CD4-positive, alpha-beta T cell (primary cell): Measurements from ENCODE around the gene MYL3. TPM values are rescaled to one million over a fixed set of nuclear protein-coding genes. Genes with fewer than 3 reads are reported as not detected.
"Not testable (repeated sequence)": the region's sequence is repeated elsewhere in the genome, so short reads cannot be mapped to it uniquely, and the experiment has no call there.

Source experiments
- ATAC-seq: fragments of 200-7000 bp; cut with Tn5 transposase; one replicate; pipeline ENCODE4 v1.10.0; 2022; ENCODE audit warnings: mild to moderate bottlenecking; ENCODE audit not compliant: poor library complexity
- CTCF ChIA-PET: fragments of 350-600 bp; sonication (Branson Sonifier 250); formaldehyde crosslinking; loops from one replicate; lab custom pipeline; 2021; ENCODE audit warnings: antibody characterized with exemption, inconsistent platforms; lab: Charles Lee
- POLR2A ChIA-PET: fragments of 350-600 bp; sonication (Branson Sonifier 250); formaldehyde crosslinking; loops from one replicate; lab custom pipeline; 2021; ENCODE audit warnings: antibody characterized with exemption, inconsistent platforms; lab: Charles Lee
- DNase-seq, 14 experiments: peaks; one replicate each; pipeline ENCODE4 v3.0.0-alpha.2; 2013 to 2020; ENCODE audit warnings: mixed read lengths in 2 of 14
- H3K27ac ChIP-seq, 2 donors: one replicate each; pipeline versions ENCODE4 v1.5.1 to v1.7.0; 2013; ENCODE audit warnings: low read length in 2 of 2, low read depth in 1 of 2, mild to moderate bottlenecking in 1 of 2
- H3K27me3 ChIP-seq, 2 experiments: 1 replicate in 1 of 2; 2 replicates in 1 of 2; pipeline versions ENCODE4 v1.6.1 to v1.7.0; 2013; ENCODE audit warnings: low read length in 2 of 2, control low read depth in 1 of 2, mild to moderate bottlenecking in 1 of 2, moderate library complexity in 1 of 2; ENCODE audit not compliant: insufficient read depth in 2 of 2, control insufficient read depth in 1 of 2
- H3K36me3 ChIP-seq: one replicate; pipeline ENCODE4 v1.6.1; 2013; ENCODE audit warnings: low read length, control low read depth; ENCODE audit not compliant: insufficient read depth
- H3K4me1 ChIP-seq: one replicate; pipeline ENCODE4 v1.6.1; 2013; ENCODE audit warnings: low read length, control low read depth; ENCODE audit not compliant: insufficient read depth
- H3K4me3 ChIP-seq: one replicate; pipeline ENCODE4 v1.5.1; 2013; ENCODE audit warnings: mild to moderate bottlenecking, low read length, moderate library complexity
- H3K9me3 ChIP-seq, 2 experiments: 1 replicate in 1 of 2; 2 replicates in 1 of 2; pipeline versions ENCODE4 v1.6.1 to v1.7.0; 2013; ENCODE audit warnings: low read length in 2 of 2, mild to moderate bottlenecking in 2 of 2, control low read depth in 1 of 2, moderate library complexity in 1 of 2; ENCODE audit not compliant: control insufficient read depth in 1 of 2, insufficient read depth in 1 of 2
- H3K27ac Mint-ChIP-seq: one replicate; pipeline ENCODE4 v1.8.0; 2020; ENCODE audit warnings: mixed read lengths
- H3K27me3 Mint-ChIP-seq: one replicate; pipeline ENCODE4 v1.8.0; 2021; ENCODE audit warnings: mixed read lengths
- H3K36me3 Mint-ChIP-seq: one replicate; pipeline ENCODE4 v1.8.0; 2021; ENCODE audit warnings: low read depth, mixed read lengths
- H3K4me1 Mint-ChIP-seq: one replicate; pipeline ENCODE4 v1.8.0; 2021; ENCODE audit warnings: low read depth, mixed read lengths
- H3K4me3 Mint-ChIP-seq: one replicate; pipeline ENCODE4 v1.8.0; 2020; ENCODE audit warnings: mild to moderate bottlenecking, mixed read lengths
- H3K9me3 Mint-ChIP-seq: one replicate; pipeline ENCODE4 v1.8.0; 2020; ENCODE audit warnings: mixed read lengths
- intact Hi-C, 2 experiments: fragments of 100-400 bp; cut with DNase I in 1 of 2; cut with micrococcal nuclease in 1 of 2; formaldehyde crosslinking; loops; one replicate each; pipeline versions ENCODE4 v1.15.1 to v1.9.0; 2023 to 2025; cut with DNase I, micrococcal nuclease
- total RNA-seq, 174 experiments: library from RNA in 2 of 174; stranded (reverse) in 2 of 174; gene quantifications; one replicate each; pipeline ENCODE4 v1.2.3 and lab custom pipeline; 2021 to 2026
- TF ChIP-seq, protein P1 (sequence below): fragments of 200-600 bp; IDR thresholded peaks from one replicate; pipeline ENCODE4 v1.8.0; 2022; ENCODE audit warnings: antibody characterized with exemption, mild to moderate bottlenecking

Gene MYL3
- total RNA-seq, 2 experiments from 2014 or later = not detected

- Mint-ChIP-seq H3K4me3 (peak overlapping the region; percentile 54), H3K4me1 (peaks cover 16% of the 10 kb centered on the region), H3K9me3 (no peaks in the 10 kb centered on the region), H3K27me3 (no peaks in the 10 kb centered on the region), H3K27ac (no peak overlapping the region), H3K36me3 (no peaks in the 10 kb centered on the region)
- Histone ChIP-seq H3K9me3 (no peaks in the 10 kb centered on the region), H3K4me3 (peak overlapping the region; percentile 52), H3K36me3 (no peaks in the 10 kb centered on the region), H3K4me1 (peaks cover 11% of the 10 kb centered on the region), H3K27me3 (peaks cover 2 to 4% of the 10 kb centered on the region in 2 experiments), H3K27ac (no peak overlapping the region)
- CTCF ChIA-PET = no interaction called here
- POLR2A ChIA-PET = no interaction called here
- DNase-seq = no peak
- ATAC-seq = no peak
- intact Hi-C loops = loop anchor here in 1 of 2 experiments (2.0 kb wide), 1 partner anchor 59 kb away; no protein-coding TSS in a partner anchor
- TF ChIP-seq, protein P1, sequence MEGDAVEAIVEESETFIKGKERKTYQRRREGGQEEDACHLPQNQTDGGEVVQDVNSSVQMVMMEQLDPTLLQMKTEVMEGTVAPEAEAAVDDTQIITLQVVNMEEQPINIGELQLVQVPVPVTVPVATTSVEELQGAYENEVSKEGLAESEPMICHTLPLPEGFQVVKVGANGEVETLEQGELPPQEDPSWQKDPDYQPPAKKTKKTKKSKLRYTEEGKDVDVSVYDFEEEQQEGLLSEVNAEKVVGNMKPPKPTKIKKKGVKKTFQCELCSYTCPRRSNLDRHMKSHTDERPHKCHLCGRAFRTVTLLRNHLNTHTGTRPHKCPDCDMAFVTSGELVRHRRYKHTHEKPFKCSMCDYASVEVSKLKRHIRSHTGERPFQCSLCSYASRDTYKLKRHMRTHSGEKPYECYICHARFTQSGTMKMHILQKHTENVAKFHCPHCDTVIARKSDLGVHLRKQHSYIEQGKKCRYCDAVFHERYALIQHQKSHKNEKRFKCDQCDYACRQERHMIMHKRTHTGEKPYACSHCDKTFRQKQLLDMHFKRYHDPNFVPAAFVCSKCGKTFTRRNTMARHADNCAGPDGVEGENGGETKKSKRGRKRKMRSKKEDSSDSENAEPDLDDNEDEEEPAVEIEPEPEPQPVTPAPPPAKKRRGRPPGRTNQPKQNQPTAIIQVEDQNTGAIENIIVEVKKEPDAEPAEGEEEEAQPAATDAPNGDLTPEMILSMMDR = no peak
These were observed 51.5 kb downstream of the MYL3 start for GRCh38 chr3:46811615-46812236.

GRCh38 chr3:46808766-46809165 is 54.5 kb downstream of the MYL3 start:
- H3K9me3 Mint-ChIP-seq, H3K4me3 Mint-ChIP-seq, H3K27me3 ChIP-seq, H3K9me3 ChIP-seq, H3K27me3 Mint-ChIP-seq, H3K27ac ChIP-seq, H3K27ac Mint-ChIP-seq, H3K4me3 ChIP-seq, DNase-seq, CTCF ChIA-PET, H3K36me3 Mint-ChIP-seq, POLR2A ChIA-PET, H3K36me3 ChIP-seq: not testable (repeated sequence)
- peaks cover 16% of the 10 kb centered on the region for H3K4me1 Mint-ChIP-seq
- intact Hi-C loops = loop anchor here in 1 of 2 experiments (10.0 kb wide), 1 partner anchor 1156 kb away; no protein-coding TSS in a partner anchor
- peaks cover 11% of the 10 kb centered on the region for H3K4me1 ChIP-seq
- ATAC-seq = peak; percentile 26

Other genes starting within 250 kb of the MYL3 start
- gene ALS2CL, start 169.8 kb downstream of the MYL3 start, total RNA-seq = 10 to 100 TPM; 45.8 to 47.6 TPM
- 1 to 10 TPM in 1 of 2 experiments, under 1 TPM in 1; 0.92 to 1.2 TPM for gene TMIE, start 162.1 kb downstream of the MYL3 start, total RNA-seq
- not detected for gene PRSS50, start 145.6 kb downstream of the MYL3 start, total RNA-seq
- gene PTH1R, start 14.3 kb upstream of the MYL3 start, total RNA-seq = not detected
- 10 to 100 TPM; 57.5 to 59.5 TPM for gene CCDC12, start 113.3 kb upstream of the MYL3 start, total RNA-seq
- 100 to 1,000 TPM; 163 to 170 TPM for gene NBEAL2, start 116.2 kb upstream of the MYL3 start, total RNA-seq